ENCODE measurements around the gene RBMS1.

GRCh38 chr2:160522951-160523710 lies 29.5 kb upstream of the RBMS1 start:
- no peak for TF ChIP-seq CTCF (IDR thresholded peaks at IDR 0.05)
- no peak for TF ChIP-seq POLR2A (IDR thresholded peaks at IDR 0.05)
- TF ChIP-seq EP300 (IDR thresholded peaks at IDR 0.05), result no peak

Data from tibial nerve (tissue), 4 donors.